Measurements from ENCODE around the gene ZNRF3. TPM values are rescaled to one million over a fixed set of nuclear protein-coding genes. Genes with fewer than 3 reads are reported as not detected.

ZNRF3 gene
- total and polyA plus RNA-seq, 2 donors (not counting 1 experiment from before 2014, with no cell fraction given), result 0.21 to 0.71 TPM

GRCh38 chr22:29056472-29056871 lies 173.1 kb downstream of the ZNRF3 start:
- Histone ChIP-seq H3K36me3 (replicated peaks in 1 of 2; ENCODE audit: control extremely low read depth in 1 of 2, control insufficient read depth in 1 of 2, extremely low read depth in 1 of 2, insufficient read depth in 2 of 2, low read length in 1 of 2) (no peaks in the 10 kb centered on the region), H3K27me3 (replicated peaks in 1 of 4; ENCODE audit: control extremely low read depth in 1 of 4, control insufficient read depth in 3 of 4, insufficient read depth in 4 of 4, low read length in 3 of 4) (peaks cover 0 to 16% (median 7%) of the 10 kb centered on the region in 4 experiments), H3K4me3 (ENCODE audit: control extremely low read depth in 1 of 5, extremely low read depth in 1 of 5, insufficient read depth in 1 of 5, low read depth in 2 of 5, low read length in 4 of 5) (no peak overlapping the region), H3K4me1 (ENCODE audit: control insufficient read depth in 2 of 2, insufficient read depth in 2 of 2, low read length in 2 of 2) (no peaks in the 10 kb centered on the region), H3K9ac (ENCODE audit: low read length) (no peak overlapping the region), H4K20me1 (ENCODE audit: control insufficient read depth, insufficient read depth, low read length, poor library complexity, severe bottlenecking) (no peaks in the 10 kb centered on the region), H2AFZ (ENCODE audit: insufficient read depth, low read depth, low read length, poor library complexity, severe bottlenecking) (no peak overlapping the region), H3K4me2 (replicated peaks; ENCODE audit: low read depth, low read length, poor library complexity, severe bottlenecking) (no peak overlapping the region), H3K9me3 (ENCODE audit: control extremely low read depth in 1 of 3, control insufficient read depth in 2 of 3, insufficient read depth in 1 of 3, low read length in 2 of 3) (no peaks in the 10 kb centered on the region), H3K27ac (ENCODE audit: low read length in 2 of 2) (no peak overlapping the region), H3K79me2 (ENCODE audit: control insufficient read depth, insufficient read depth, low read length) (no peaks in the 10 kb centered on the region)
- no peaks in the 10 kb centered on the region for H3K4me1 Mint-ChIP-seq
- DNase-seq (no peak), ATAC-seq (ENCODE audit: low read depth) (no peak)
- intact Hi-C loops (cut with micrococcal nuclease), result no loop called here
- TF ChIP-seq CTCF (IDR thresholded peaks at IDR 0.05), result no peak
- no peak for TF ChIP-seq EZH2 (IDR thresholded peaks at IDR 0.05; ENCODE audit: borderline replicate concordance, insufficient read depth, low read depth, low read length, poor library complexity, severe bottlenecking)
- POLR2A ChIA-PET, result no interaction called here
- peaks cover 39% of the 10 kb centered on the region for H3K27me3 Mint-ChIP-seq
- CTCF ChIA-PET, result interaction anchor here (1.5 to 2.1 kb wide), 2 partner anchors 16 to 189 kb away, joined by 5 to 10 read pairs; no protein-coding TSS in a partner anchor
- no peak overlapping the region for H3K4me3 Mint-ChIP-seq
- no CpG with 5 or more reads among the region's 3 CpGs for WGBS (ENCODE audit: insufficient coverage)
- no peaks in the 10 kb centered on the region for H3K9me3 Mint-ChIP-seq (ENCODE audit: insufficient read depth)
- no peak overlapping the region for H3K27ac Mint-ChIP-seq

DNA sequence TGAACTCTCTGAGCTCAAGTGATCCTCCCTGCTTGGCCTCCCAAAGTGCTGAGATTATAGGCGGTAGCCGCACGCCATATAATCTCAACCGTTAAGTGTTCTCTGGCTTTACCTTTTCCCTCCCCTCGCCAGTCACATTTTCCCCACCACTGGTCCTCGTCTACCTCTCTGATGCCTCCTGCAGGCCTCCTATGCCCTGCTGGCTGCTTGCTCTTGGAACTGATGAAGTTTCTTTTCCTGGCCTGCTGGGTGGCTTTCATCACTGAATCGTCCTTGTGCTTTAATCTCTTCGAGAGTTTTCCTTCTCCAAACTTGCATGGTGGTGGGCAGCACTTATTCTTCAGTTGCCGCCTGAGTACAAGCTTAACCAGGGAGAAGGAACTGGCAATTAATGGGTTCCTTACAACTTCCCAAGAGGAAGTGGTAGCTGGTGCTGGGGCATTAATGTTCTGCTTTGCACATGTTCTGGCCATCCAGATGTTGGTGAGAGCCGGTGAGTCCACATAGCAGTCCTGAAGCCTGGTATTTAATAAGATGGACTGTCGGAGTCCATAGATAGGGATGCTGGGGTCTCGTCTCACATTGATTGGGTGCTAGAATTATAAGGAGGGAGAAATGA lies 177.0 kb downstream of the ZNRF3 start:
- no peaks in the 10 kb centered on the region for H3K79me2 ChIP-seq (ENCODE audit: control insufficient read depth, insufficient read depth, low read length)
- no peak for DNase-seq
- no peaks in the 10 kb centered on the region for H3K9me3 ChIP-seq (ENCODE audit: control extremely low read depth in 1 of 3, control insufficient read depth in 2 of 3, insufficient read depth in 1 of 3, low read length in 2 of 3)
- no peak for ATAC-seq (ENCODE audit: low read depth)
- CTCF ChIA-PET, result no interaction called here
- H3K27ac ChIP-seq (ENCODE audit: low read length in 2 of 2), result no peak overlapping the region
- POLR2A ChIA-PET, result no interaction called here
- H3K27me3 ChIP-seq (replicated peaks in 1 of 4; ENCODE audit: control extremely low read depth in 1 of 4, control insufficient read depth in 3 of 4, insufficient read depth in 4 of 4, low read length in 3 of 4), result peaks cover 0 to 18% (median 7%) of the 10 kb centered on the region in 4 experiments
- Mint-ChIP-seq H3K4me1 (peaks cover under 1% of the 10 kb centered on the region), H3K27ac (no peak overlapping the region), H3K27me3 (peaks cover 65% of the 10 kb centered on the region), H3K9me3 (ENCODE audit: insufficient read depth) (no peaks in the 10 kb centered on the region), H3K4me3 (no peak overlapping the region)
- H4K20me1 ChIP-seq (ENCODE audit: control insufficient read depth, insufficient read depth, low read length, poor library complexity, severe bottlenecking), result no peaks in the 10 kb centered on the region
- TF ChIP-seq CTCF (IDR thresholded peaks at IDR 0.05) (no peak), EZH2 (IDR thresholded peaks at IDR 0.05; ENCODE audit: borderline replicate concordance, insufficient read depth, low read depth, low read length, poor library complexity, severe bottlenecking) (no peak)
- intact Hi-C loops (cut with micrococcal nuclease), result no loop called here
- H3K36me3 ChIP-seq (replicated peaks in 1 of 2; ENCODE audit: control extremely low read depth in 1 of 2, control insufficient read depth in 1 of 2, extremely low read depth in 1 of 2, insufficient read depth in 2 of 2, low read length in 1 of 2), result no peaks in the 10 kb centered on the region
- H3K4me1 ChIP-seq (ENCODE audit: control insufficient read depth in 2 of 2, insufficient read depth in 2 of 2, low read length in 2 of 2), result peaks cover 0 to under 1% of the 10 kb centered on the region in 2 donors
- H2AFZ ChIP-seq (ENCODE audit: insufficient read depth, low read depth, low read length, poor library complexity, severe bottlenecking), result no peak overlapping the region
- H3K4me2 ChIP-seq (replicated peaks; ENCODE audit: low read depth, low read length, poor library complexity, severe bottlenecking), result no peak overlapping the region
- no peak overlapping the region for H3K4me3 ChIP-seq (ENCODE audit: control extremely low read depth in 1 of 5, extremely low read depth in 1 of 5, insufficient read depth in 1 of 5, low read depth in 2 of 5, low read length in 4 of 5)
- no peak overlapping the region for H3K9ac ChIP-seq (ENCODE audit: low read length)
- WGBS (ENCODE audit: insufficient coverage), result 56% methylated on average over 11 of the region's 12 CpGs
